D721Med (cell line): ENCODE measurements around the gene PROX2.

Experiments used
- DNase-seq: peaks from one replicate; pipeline ENCODE4 v3.0.0; 2011; ENCODE audit warnings: low spot score; ENCODE audit not compliant: insufficient read length
- FAIRE-seq: peaks from 2 replicates; lab custom pipeline; 2011; peaks lifted over from hg19 to GRCh38; lab: Jason Lieb, UNC
- TF ChIP-seq, protein P1 (sequence below): IDR thresholded peaks from 2 replicates; pipeline ENCODE4 v1.5.1; 2012; ENCODE audit warnings: mild to moderate bottlenecking, control low read depth; ENCODE audit not compliant: insufficient read depth; ENCODE audit errors: missing control alignments

Gene PROX2

DNA sequence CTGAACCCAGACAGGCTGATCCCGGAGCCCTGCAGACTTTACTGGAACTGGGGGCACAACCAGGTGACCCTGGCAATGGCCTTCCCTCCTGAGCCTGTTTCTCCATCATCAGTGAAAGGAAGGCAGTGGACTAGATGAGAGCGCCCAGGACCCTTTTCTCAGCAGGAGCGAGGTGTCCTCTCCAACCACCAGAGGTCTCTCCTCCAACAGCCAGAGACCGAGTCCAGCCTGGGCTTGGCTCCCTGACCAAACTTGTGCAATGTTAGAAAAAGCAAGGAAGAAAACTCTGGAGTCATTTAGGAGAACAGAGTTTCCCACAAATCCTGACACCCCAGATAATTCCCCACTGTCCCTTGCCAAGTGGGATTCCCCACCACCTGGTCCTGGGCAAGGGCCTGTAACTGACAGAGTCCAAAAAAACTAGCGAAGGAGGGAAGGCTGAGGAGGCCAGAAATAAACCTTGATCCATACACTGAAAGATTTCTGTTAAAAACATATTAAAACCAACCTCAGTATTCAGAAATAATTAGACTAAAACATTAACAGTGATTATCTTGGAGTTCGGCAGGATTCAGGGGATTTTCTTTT is 38.1 kb upstream of the PROX2 start:
- DNase-seq (no peak), FAIRE-seq (no peak)
- TF ChIP-seq, protein P1, sequence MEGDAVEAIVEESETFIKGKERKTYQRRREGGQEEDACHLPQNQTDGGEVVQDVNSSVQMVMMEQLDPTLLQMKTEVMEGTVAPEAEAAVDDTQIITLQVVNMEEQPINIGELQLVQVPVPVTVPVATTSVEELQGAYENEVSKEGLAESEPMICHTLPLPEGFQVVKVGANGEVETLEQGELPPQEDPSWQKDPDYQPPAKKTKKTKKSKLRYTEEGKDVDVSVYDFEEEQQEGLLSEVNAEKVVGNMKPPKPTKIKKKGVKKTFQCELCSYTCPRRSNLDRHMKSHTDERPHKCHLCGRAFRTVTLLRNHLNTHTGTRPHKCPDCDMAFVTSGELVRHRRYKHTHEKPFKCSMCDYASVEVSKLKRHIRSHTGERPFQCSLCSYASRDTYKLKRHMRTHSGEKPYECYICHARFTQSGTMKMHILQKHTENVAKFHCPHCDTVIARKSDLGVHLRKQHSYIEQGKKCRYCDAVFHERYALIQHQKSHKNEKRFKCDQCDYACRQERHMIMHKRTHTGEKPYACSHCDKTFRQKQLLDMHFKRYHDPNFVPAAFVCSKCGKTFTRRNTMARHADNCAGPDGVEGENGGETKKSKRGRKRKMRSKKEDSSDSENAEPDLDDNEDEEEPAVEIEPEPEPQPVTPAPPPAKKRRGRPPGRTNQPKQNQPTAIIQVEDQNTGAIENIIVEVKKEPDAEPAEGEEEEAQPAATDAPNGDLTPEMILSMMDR: peak; percentile 63

DNA sequence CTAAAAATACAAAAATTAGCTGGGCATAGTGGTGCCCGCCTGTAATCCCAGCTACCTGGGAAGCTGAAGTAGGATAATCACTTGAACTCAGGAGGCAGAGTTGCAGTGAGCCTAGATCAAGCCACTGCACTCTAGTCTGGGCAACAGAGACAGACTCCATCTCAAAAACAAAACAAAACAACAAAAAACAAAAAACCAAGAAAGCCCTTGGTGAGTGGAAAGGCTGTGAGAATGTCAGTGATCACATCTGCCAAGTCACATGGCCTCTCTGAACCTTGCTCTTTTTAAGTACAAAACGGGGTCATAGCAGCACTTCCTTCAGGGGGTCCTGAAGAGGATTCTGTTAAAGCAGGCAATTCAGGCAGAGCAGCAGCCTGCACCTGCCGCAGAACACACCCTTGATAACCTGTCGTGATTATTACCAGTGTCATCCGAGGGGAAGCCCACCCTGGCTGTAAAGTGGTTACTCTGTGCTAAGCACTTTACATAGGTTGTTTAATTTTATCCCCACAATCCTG is 37.5 kb upstream of the PROX2 start:
- FAIRE-seq (no peak), DNase-seq (no peak)
- TF ChIP-seq, protein P1: no peak

DNA sequence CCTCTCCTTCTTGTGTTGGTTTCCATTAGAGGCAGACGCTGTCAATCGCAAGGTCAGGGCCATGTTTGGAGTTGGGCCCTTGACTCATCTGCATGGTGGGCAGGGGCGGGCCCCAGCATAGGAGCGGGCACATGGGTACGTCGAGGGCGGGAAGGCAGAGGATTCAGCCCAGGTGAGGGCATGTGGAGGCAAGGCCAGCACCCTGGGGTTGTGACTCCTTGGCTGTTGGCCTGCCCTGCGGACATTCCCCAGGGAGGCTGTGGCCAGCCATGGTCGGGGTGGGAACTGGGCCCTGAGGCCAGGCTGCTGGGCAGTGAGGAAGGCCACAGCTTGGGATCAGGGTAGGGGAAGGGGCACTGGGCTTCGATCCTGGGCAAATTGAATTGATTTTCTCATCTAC is 36.9 kb upstream of the PROX2 start:
- FAIRE-seq (no peak), DNase-seq (no peak)
- TF ChIP-seq, protein P1: no peak

DNA sequence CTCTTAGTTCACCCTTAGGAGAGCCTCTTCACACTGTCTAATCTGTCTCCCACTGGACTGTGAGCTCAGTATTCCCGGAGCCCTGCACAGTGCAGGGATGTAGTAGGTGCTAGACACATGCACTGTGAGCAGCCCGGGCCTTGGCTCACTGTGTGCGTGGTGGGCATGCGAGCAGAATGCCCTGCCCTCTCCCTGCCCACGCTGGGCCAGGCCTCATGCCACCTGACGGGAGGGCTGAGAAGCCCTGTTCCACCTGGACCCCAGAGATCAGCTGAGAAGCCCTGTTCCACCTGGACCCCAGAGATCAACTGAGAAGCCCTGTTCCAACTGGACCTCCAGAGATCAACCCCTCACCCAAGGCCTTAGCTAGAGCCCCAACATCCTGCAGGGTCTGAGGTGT is 36.2 kb upstream of the PROX2 start:
- FAIRE-seq: no peak
- TF ChIP-seq, protein P1: no peak
- DNase-seq: no peak

- FAIRE-seq (no peak), DNase-seq (no peak)
- TF ChIP-seq, protein P1: no peak
Measured at GRCh38 chr14:74911704-74912103, 35.8 kb upstream of the PROX2 start.

- TF ChIP-seq, protein P1: no peak
- FAIRE-seq: no peak
- DNase-seq: no peak
Measured at GRCh38 chr14:74911221-74911620, 35.3 kb upstream of the PROX2 start.

DNA sequence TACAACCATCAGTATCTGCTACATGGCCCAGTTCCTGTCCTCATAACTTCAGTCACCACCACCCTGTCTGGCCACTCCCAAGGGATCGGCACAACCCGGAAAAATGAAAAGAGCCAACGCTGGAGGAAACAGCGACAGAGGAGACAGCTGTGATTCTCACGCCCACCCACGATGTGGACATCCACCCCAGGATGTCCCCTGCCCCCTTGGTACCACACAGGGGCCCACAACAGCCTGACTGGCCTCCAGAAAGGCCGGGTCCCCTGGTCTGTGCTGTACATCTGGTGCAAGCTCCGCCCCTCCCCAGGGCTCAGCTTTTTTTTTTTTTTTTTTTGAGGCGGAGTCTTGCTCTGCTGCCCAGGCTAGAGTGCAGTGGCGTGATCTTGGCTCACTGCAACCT is 34.6 kb upstream of the PROX2 start:
- DNase-seq: no peak
- no peak for FAIRE-seq
- TF ChIP-seq, protein P1: no peak
